GM12864 (cell line): ENCODE data around the gene ACVR1B.
"Not testable (repeated sequence)": the region's sequence is repeated elsewhere in the genome, so short reads cannot be mapped to it uniquely, and the experiment has no call there.

Experiments used
- DNase-seq: peaks from one replicate; pipeline ENCODE4 v3.0.0-alpha.2; 2011; ENCODE audit warnings: low read depth
- H3K4me3 ChIP-seq: 2 replicates; pipeline ENCODE4 v1.5.1; 2011; ENCODE audit warnings: mild to moderate bottlenecking, low read depth, low read length, control low read depth
- TF ChIP-seq, protein P1 (sequence below): IDR thresholded peaks from 2 replicates; pipeline ENCODE4 v1.5.1; 2011; ENCODE audit warnings: low read depth, mild to moderate bottlenecking, moderate library complexity, low read length, control low read depth, inconsistent platforms; ENCODE audit errors: missing control alignments

ACVR1B gene

DNA sequence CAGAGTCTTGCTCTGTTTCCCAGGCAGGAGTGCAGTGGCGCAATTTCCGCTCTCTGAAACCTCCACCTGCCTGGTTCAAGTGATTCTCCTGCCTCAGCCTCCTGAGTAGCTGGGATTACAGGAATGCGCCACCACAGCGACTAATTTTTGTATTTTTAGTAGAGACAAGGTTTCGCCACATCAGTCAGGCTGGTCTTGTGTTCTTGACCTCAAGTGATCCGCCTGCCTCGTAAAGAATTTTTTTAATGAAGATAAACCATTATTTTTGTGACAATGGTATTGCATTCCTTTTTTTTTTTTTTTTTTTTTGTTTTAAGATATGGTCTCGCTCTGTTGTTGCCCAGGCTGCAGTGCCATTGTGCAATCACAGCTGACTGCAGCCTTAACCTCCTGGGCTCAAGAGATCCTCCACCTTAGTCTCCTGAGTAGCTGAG lies 25.8 kb downstream of the ACVR1B start:
- DNase-seq: no peak
- TF ChIP-seq, protein P1, sequence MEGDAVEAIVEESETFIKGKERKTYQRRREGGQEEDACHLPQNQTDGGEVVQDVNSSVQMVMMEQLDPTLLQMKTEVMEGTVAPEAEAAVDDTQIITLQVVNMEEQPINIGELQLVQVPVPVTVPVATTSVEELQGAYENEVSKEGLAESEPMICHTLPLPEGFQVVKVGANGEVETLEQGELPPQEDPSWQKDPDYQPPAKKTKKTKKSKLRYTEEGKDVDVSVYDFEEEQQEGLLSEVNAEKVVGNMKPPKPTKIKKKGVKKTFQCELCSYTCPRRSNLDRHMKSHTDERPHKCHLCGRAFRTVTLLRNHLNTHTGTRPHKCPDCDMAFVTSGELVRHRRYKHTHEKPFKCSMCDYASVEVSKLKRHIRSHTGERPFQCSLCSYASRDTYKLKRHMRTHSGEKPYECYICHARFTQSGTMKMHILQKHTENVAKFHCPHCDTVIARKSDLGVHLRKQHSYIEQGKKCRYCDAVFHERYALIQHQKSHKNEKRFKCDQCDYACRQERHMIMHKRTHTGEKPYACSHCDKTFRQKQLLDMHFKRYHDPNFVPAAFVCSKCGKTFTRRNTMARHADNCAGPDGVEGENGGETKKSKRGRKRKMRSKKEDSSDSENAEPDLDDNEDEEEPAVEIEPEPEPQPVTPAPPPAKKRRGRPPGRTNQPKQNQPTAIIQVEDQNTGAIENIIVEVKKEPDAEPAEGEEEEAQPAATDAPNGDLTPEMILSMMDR: no peak
- H3K4me3 ChIP-seq: no peak overlapping the region

DNA sequence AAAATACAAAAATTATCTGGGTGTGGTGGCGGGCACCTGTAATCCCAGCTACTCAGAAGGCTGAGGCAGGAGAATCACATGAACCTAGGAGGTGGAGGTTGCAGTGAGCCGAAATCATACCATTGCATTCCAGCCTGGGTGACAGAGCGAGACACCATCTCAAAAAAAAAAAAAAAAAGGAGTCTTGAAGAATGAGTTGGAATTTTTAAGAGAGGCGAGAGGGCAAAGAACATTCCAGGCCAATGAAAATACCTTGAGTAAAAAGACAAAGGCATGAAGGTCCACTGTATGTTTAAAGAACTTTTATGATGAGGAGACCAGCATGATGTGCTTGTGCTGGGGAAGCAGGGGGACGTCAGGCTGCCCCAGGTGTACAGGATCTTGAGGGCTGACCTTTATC lies 27.8 kb downstream of the ACVR1B start:
- H3K4me3 ChIP-seq, DNase-seq: not testable (repeated sequence)

DNA sequence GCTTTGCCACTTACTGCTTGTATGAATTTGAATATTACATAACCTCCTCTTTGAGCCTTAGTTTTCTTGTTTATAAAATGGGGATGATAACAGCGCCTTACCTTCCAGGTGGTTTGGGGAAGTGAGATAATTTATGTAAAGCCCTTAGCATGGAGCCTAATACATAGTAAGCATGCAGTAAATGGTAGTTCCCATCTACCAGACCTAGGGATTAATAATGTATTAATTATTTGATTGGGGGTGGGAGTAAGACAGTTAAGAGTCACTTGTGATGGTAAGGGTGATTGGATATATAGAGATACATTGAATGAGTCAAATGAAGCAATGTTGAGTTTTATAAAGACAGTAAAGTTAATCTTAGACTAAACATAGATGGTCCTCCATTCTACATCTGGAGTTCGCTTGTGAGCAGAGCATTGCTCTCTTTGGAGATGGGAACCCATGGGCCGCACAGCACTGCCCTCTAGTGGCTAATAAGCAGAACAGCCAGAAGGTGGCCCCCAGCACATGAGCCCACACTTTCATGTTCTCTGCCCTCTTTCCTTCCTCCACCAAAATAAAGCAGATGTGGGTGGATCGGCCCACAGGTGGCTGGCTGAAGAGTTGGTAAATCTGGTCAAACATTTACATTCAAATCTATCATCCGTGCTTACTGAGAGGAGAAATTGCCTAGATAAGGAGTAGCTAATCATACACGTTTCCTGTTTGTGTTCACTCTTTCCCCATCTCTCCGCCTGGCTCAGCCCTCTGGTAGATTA lies 28.7 kb downstream of the ACVR1B start:
- DNase-seq: no peak
- H3K4me3 ChIP-seq: no peak overlapping the region
- TF ChIP-seq, protein P1: peak; percentile 97

DNA sequence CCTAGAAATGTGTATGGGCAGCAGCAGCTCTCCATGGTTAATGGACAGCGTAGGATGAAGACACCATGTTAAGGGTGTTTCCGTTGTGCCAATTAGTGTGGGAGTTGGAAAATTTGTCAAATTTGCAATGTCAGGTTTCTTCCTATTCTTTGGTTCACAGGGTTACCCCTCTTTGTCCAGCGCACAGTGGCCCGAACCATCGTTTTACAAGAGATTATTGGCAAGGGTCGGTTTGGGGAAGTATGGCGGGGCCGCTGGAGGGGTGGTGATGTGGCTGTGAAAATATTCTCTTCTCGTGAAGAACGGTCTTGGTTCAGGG lies 29.3 kb downstream of the ACVR1B start:
- TF ChIP-seq, protein P1: no peak
- no peak for DNase-seq
- H3K4me3 ChIP-seq: no peak overlapping the region

DNA sequence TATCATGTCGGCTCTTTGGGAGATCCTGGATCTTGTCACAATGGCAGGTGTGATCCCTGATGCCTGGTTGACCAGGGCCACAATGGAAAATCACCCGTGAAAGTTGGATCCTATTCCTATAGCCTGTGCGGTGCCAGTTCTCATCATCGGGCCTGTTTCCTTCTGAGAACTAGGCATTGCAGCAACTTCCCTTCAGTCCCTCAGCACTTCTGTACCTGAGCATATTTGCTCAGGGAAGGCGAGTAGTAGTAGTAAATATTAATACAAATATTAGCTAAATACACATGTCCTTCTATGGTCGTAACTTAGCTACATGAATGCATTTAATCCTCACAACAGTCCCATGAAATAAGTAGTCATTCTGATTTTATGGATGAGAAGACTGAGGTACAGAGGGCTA lies 33.2 kb downstream of the ACVR1B start:
- TF ChIP-seq, protein P1: no peak
- H3K4me3 ChIP-seq: no peak overlapping the region
- no peak for DNase-seq

DNA sequence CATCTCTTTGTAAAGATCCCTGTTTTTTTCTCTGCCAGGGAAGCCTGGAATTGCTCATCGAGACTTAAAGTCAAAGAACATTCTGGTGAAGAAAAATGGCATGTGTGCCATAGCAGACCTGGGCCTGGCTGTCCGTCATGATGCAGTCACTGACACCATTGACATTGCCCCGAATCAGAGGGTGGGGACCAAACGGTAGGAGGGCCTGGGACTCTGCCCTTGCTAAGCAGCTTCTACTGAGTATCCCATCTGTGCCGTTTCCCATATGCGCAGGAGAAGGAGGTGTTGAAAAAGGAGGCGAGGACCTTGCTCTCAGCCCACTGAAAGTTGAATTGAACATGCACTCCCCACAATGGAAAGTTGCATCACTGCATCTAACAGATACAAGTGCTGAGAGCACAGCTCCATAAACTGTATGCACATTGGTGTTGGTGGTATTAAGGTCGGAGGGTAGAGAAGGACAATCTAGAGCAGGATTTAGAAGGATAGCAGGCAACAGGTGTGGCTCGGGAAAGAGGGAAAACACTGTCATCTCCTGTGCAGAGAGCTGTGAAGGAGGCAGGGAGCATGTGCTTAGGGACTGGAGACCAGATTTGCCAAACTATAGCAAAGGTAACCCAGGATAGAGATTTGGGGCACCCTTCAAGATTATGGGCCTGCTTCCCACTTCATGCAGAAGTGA lies 33.8 kb downstream of the ACVR1B start:
- H3K4me3 ChIP-seq: no peak overlapping the region
- no peak for DNase-seq
- TF ChIP-seq, protein P1: no peak

DNA sequence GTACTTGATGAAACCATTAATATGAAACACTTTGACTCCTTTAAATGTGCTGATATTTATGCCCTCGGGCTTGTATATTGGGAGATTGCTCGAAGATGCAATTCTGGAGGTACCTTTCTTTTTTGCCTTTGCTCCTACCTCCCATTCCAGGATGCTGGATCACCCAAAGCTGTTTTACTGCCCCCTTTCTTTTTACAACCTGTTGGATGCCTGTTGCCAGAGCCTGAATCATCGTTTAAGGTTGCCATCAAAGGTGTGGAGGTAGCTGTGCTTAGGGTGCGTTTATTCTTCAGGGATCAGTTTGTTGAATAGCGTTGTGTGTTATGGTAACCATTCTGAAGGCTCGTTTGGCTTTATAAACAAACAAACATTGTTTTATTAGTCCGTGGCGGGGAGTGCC lies 35.3 kb downstream of the ACVR1B start:
- DNase-seq: no peak
- TF ChIP-seq, protein P1: no peak
- H3K4me3 ChIP-seq: no peak overlapping the region
